Subcutaneous preadipocyte (primary cell): Measurements from ENCODE around the gene SIKE1. TPM values are rescaled to one million over a fixed set of nuclear protein-coding genes. Genes with fewer than 3 reads are reported as not detected.

Experiments used
- small RNA-seq: library from RNA; depleted of rRNA; stranded (forward); fragments of <200 nt; gene quantifications from one replicate; pipeline ENCODE3, GENCODE V24; 2012
- total RNA-seq: library from RNA; depleted of rRNA; stranded (reverse); fragments of >200 nt; gene quantifications from 2 replicates; pipeline ENCODE4 v1.2.3, GENCODE V29; 2012

Gene SIKE1
- total RNA-seq = 41.2 and 48.9 TPM in 2 replicates

GRCh38 chr1:114780344-114781226 lies at the start of gene SIKE1:
SIKE1 (minus strand) TSS chr1:114780685; CDS start chr1:114780607, 78 bp downstream.

DNA sequence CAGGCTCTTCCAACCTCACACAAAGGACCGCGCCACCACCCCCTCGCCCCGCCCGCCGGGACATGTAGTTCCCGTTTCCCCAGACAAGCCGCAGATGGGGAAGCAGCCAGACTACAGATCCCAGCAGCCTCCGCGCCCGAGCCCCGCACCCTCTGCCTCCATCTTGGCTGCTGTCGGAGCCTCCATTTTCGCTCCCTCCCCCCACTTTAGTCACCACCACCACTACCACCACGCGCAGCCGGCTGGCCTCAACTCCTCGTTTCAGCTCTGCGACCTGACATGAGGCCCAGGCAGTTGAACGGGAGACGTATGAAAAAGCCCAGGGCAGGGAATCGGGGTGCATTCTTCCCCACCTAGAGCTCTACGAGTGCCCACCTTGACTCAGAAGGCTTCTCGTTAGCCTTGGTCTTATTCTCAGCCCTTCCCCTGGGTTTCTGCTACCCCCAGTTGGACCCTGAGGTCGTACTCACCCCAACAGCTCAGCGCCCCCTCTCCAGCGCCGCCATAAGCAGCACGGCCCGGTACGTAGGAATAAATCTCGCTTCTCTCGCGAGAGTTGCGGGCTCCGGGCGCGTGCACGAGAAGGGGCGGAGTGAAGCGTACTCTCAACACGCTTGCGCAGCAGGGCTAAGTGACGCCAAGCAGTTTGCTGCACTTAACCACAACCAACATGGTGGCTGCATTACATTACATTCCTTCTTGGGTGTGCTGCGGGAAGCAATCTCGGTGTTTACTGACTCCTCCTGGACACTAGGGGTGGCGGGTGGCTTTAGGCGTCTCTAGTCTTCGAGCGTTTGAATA lies 22.8 kb downstream of the SIKE1 start, which contains the start of gene CSDE1:
TSS of gene CSDE1 (minus strand) at position 530 of the 801 bp plus-strand sequence. CDS start 18,094 bp downstream, outside the sequence.

Small RNA genes within 50 kb of the gene (small RNA-seq; reads per million reads assigned to genes)
- gene RNY1P13 = not detected

Other genes with a start within 250 kb of the SIKE1 start
- gene BCAS2, start 199.1 kb downstream of the SIKE1 start, total RNA-seq = 27.4 and 29.0 TPM in 2 replicates
- gene DENND2C, start 110.6 kb downstream of the SIKE1 start, total RNA-seq = 2.5 and 3.7 TPM in 2 replicates
- not detected in 2 replicates for gene AMPD1, start 85.1 kb downstream of the SIKE1 start, total RNA-seq
- gene NRAS, start 63.9 kb downstream of the SIKE1 start, total RNA-seq = 56.6 and 87.2 TPM in 2 replicates
- 375 and 412 TPM in 2 replicates for gene CSDE1, start 22.7 kb downstream of the SIKE1 start, total RNA-seq
- gene SYCP1, start 74.2 kb upstream of the SIKE1 start, total RNA-seq = not detected in 2 replicates
- gene TSHB, start 249.1 kb upstream of the SIKE1 start, total RNA-seq = not detected in 2 replicates